A673 (cell line): ENCODE measurements around the gene SLC36A1. TPM values are rescaled to one million over a fixed set of nuclear protein-coding genes. Genes with fewer than 3 reads are reported as not detected.
A peak's percentile ranks its signal among the peaks of the same experiment; 100 is the strongest.

ENCODE experiments used
- BruUV-seq: library from RNA; stranded (reverse); fragments of 400-500 nt; replicated peaks from 2 replicates; lab custom pipeline; 2021; lab: Mats Ljungman, UMichigan
- CTCF ChIA-PET: fragments of 300-600 bp; sonication (Branson Sonifier 250); formaldehyde crosslinking; loops from one replicate; lab custom pipeline; 2022; ENCODE audit warnings: antibody characterized with exemption; lab: Charles Lee
- POLR2A ChIA-PET: fragments of 300-600 bp; sonication (Branson Sonifier 250); formaldehyde crosslinking; loops from one replicate; lab custom pipeline; 2022; ENCODE audit warnings: antibody characterized with exemption; ENCODE audit not compliant: low non-redundant PET; lab: Charles Lee
- DNase-seq: peaks from one replicate; pipeline ENCODE4 v3.0.0-alpha.2; 2015; ENCODE audit warnings: low spot score
- H3K27ac ChIP-seq: fragments of 200-600 bp; sonication (generic); 2 replicates; pipeline ENCODE4 v1.5.1; 2016; ENCODE audit warnings: mixed run types, low read depth, mild to moderate bottlenecking, mixed read lengths, antibody characterized with exemption, low read length; ENCODE audit not compliant: poor library complexity, severe bottlenecking
- H3K27me3 ChIP-seq: fragments of 200-600 bp; sonication (generic); replicated peaks from 2 replicates; pipeline ENCODE4 v1.6.1; 2017; ENCODE audit warnings: mixed run types, low read depth, mild to moderate bottlenecking, mixed read lengths, antibody characterized with exemption, low read length; ENCODE audit not compliant: insufficient read depth, poor library complexity
- H3K36me3 ChIP-seq: fragments of 200-600 bp; sonication (generic); 2 replicates; pipeline ENCODE4 v1.6.1; 2016; ENCODE audit warnings: mixed run types, mild to moderate bottlenecking, mixed read lengths, antibody characterized with exemption, low read length; ENCODE audit not compliant: insufficient read depth, poor library complexity, severe bottlenecking
- H3K4me1 ChIP-seq: fragments of 200-600 bp; sonication (generic); 2 replicates; pipeline ENCODE4 v1.6.1; 2017; ENCODE audit warnings: mixed run types, mild to moderate bottlenecking, mixed read lengths, antibody characterized with exemption, low read length; ENCODE audit not compliant: insufficient read depth, poor library complexity, severe bottlenecking
- H3K4me3 ChIP-seq: fragments of 200-600 bp; sonication (generic); 2 replicates; pipeline ENCODE4 v1.5.1; 2016; ENCODE audit warnings: low read depth, mixed run types, mild to moderate bottlenecking, mixed read lengths, low read length; ENCODE audit not compliant: poor library complexity, severe bottlenecking
- H3K9me3 ChIP-seq: fragments of 200-600 bp; sonication (generic); 2 replicates; pipeline ENCODE4 v1.6.1; 2016; ENCODE audit warnings: mixed run types, low read depth, mild to moderate bottlenecking, mixed read lengths, antibody characterized with exemption, low read length; ENCODE audit not compliant: poor library complexity, severe bottlenecking
- EZH2 ChIP-seq: fragments of 200-600 bp; sonication (generic); IDR thresholded peaks from 2 replicates; pipeline ENCODE4 v1.6.1; 2017; ENCODE audit warnings: borderline replicate concordance, low read depth, mild to moderate bottlenecking, mixed read lengths, antibody characterized with exemption, low read length; ENCODE audit not compliant: poor library complexity, severe bottlenecking
- intact Hi-C: fragments of 100-400 bp; cut with micrococcal nuclease; formaldehyde crosslinking; loops from one replicate; pipeline ENCODE4 v1.10.0; 2022; ENCODE audit not compliant: unreplicated experiment
- total RNA-seq: library from RNA; stranded (reverse); gene quantifications from 2 replicates; pipeline ENCODE4 v1.2.3, GENCODE V29; 2021
- TF ChIP-seq, protein P1 (sequence below): fragments of 300-800, 200-600 bp; sonication (generic); conservative IDR thresholded peaks from 2 replicates; pipeline ENCODE4 v1.5.1; 2017; ENCODE audit warnings: low read depth, mild to moderate bottlenecking, antibody characterized with exemption, low read length, moderate library complexity, mixed read lengths

SLC36A1 gene
- total RNA-seq, 1 experiment from 2014 or later = 12.5 TPM

DNA sequence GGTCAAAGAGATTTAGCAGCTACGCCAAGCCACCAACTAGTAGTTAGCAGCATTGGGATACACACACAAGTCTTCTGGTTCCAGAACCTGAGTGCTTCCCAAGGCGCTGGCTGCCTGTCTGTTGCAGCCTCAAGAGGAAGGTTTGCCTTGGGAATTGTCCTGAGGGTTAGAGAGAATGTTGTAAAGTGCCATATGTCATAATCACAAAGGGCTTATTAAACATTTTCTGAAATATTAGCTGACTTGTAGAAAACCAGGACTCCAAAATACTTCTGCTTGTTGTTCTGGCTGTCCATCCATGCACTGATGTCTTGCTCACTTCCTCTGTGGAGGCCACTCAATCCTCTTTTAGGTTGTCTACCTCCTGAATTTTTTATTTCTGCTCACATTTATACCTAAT, 46.3 kb downstream of the SLC36A1 start:
- ChIA-PET POLR2A (no interaction called here), CTCF (no interaction called here)
- H3K27me3 ChIP-seq = no peaks in the 10 kb centered on the region
- H3K4me1 ChIP-seq = no peaks in the 10 kb centered on the region
- BruUV-seq = no TSS peak
- DNase-seq = no peak
- no peaks in the 10 kb centered on the region for H3K36me3 ChIP-seq
- intact Hi-C loops = no loop called here
- TF ChIP-seq EZH2 = no peak
- TF ChIP-seq, protein P1, sequence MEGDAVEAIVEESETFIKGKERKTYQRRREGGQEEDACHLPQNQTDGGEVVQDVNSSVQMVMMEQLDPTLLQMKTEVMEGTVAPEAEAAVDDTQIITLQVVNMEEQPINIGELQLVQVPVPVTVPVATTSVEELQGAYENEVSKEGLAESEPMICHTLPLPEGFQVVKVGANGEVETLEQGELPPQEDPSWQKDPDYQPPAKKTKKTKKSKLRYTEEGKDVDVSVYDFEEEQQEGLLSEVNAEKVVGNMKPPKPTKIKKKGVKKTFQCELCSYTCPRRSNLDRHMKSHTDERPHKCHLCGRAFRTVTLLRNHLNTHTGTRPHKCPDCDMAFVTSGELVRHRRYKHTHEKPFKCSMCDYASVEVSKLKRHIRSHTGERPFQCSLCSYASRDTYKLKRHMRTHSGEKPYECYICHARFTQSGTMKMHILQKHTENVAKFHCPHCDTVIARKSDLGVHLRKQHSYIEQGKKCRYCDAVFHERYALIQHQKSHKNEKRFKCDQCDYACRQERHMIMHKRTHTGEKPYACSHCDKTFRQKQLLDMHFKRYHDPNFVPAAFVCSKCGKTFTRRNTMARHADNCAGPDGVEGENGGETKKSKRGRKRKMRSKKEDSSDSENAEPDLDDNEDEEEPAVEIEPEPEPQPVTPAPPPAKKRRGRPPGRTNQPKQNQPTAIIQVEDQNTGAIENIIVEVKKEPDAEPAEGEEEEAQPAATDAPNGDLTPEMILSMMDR = no peak
- no peak overlapping the region for H3K4me3 ChIP-seq
- no peaks in the 10 kb centered on the region for H3K9me3 ChIP-seq
- no peak overlapping the region for H3K27ac ChIP-seq

DNA sequence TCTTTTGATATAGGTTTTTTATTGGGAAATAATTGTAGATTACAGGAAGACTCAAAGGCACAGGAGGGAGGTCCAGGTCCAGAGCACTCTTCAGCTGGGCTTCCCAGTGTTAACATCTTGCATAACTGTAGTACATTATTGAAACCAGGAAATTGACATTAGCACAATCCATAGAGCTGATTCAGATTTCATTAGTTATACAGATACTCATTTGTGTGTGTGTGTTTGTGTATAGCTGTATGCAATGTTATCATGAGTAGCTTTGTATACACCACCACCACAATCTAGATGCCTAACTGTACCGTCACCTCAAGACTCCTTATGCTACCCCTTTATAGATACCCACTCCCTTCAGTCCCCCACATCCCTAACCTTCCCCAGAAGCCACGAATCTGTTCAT, 47.9 kb downstream of the SLC36A1 start:
- TF ChIP-seq, protein P1 = no peak
- TF ChIP-seq EZH2 = no peak
- no TSS peak for BruUV-seq
- Histone ChIP-seq H3K4me1 (no peaks in the 10 kb centered on the region), H3K36me3 (no peaks in the 10 kb centered on the region), H3K4me3 (no peak overlapping the region), H3K27ac (no peak overlapping the region), H3K27me3 (no peaks in the 10 kb centered on the region), H3K9me3 (no peaks in the 10 kb centered on the region)
- DNase-seq = no peak
- POLR2A ChIA-PET = no interaction called here
- intact Hi-C loops = no loop called here
- CTCF ChIA-PET = no interaction called here

DNA sequence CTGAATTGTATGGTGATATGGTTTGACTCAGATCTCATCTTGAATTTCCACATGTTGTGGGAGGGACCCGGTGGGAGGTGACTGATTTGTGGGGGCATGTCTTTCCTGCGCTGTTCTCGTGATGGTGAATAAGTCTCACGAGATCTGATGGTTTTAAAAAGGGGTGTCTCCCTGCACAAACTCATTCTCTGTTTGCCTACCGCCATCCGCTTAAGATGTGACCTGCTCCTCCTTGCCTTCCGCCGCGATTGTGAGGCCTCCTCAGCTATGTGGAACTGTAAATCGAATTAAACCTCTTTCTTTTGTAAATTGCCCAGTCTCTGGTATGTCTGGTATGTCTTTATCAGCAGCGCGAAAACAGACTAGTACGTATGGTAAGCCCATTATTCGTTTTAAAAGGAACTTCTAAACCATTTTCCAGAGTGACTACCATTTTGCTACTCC, 48.7 kb downstream of the SLC36A1 start:
- Histone ChIP-seq H3K36me3 (no peaks in the 10 kb centered on the region), H3K27me3 (no peaks in the 10 kb centered on the region), H3K9me3 (no peaks in the 10 kb centered on the region), H3K4me3 (no peak overlapping the region), H3K27ac (no peak overlapping the region), H3K4me1 (no peaks in the 10 kb centered on the region)
- no TSS peak for BruUV-seq
- POLR2A ChIA-PET = no interaction called here
- intact Hi-C loops = no loop called here
- TF ChIP-seq, protein P1 = no peak
- no peak for TF ChIP-seq EZH2
- CTCF ChIA-PET = no interaction called here
- DNase-seq = peak; percentile 15
